Endothelial cell of umbilical vein (primary cell): ENCODE measurements around the gene IQGAP3. TPM values are rescaled to one million over a fixed set of nuclear protein-coding genes. Genes with fewer than 3 reads are reported as not detected.

Experiments used
- BruUV-seq: library from RNA; stranded (reverse); fragments of 400-500 nt; replicated peaks from 2 replicates; lab custom pipeline; 2021; lab: Mats Ljungman, UMichigan
- CTCF ChIA-PET: fragments of 300-600, 350-600 bp; sonication (Branson Sonifier 250); formaldehyde crosslinking; loops from one replicate; lab custom pipeline; 2021; ENCODE audit warnings: antibody characterized with exemption, inconsistent platforms; lab: Charles Lee
- POLR2A ChIA-PET: fragments of 300-600, 350-600 bp; sonication (Branson Sonifier 250); formaldehyde crosslinking; loops from one replicate; lab custom pipeline; 2021; ENCODE audit warnings: antibody characterized with exemption, inconsistent platforms; lab: Charles Lee
- DNase-seq: peaks from one replicate; pipeline ENCODE4 v3.0.0-alpha.2; 2011; ENCODE audit warnings: low read depth, low spot score
- FAIRE-seq: peaks from 2 replicates; lab custom pipeline; 2011; peaks lifted over from hg19 to GRCh38; lab: Jason Lieb, UNC
- H2AFZ ChIP-seq: 2 replicates; pipeline ENCODE4 v1.6.0; 2012; ENCODE audit warnings: low read depth, low read length, control low read depth, inconsistent platforms
- H3K27ac ChIP-seq: 2 replicates; pipeline ENCODE4 v1.5.1; 2011; ENCODE audit warnings: low read depth, mild to moderate bottlenecking, control low read depth, low read length, moderate library complexity; ENCODE audit not compliant: insufficient read depth
- H3K27me3 ChIP-seq, 2 experiments: 2 replicates each; pipeline versions ENCODE4 v1.6.0 to v1.6.1; 2011; ENCODE audit warnings: low read length in 2 of 2, mixed read lengths in 1 of 2; ENCODE audit not compliant: control insufficient read depth in 2 of 2, insufficient read depth in 2 of 2
- H3K36me3 ChIP-seq, 2 experiments: 2 replicates in 1 of 2; 3 replicates in 1 of 2; pipeline ENCODE4 v1.5.1; 2011; ENCODE audit warnings: low read length in 2 of 2, mild to moderate bottlenecking in 1 of 2, moderate library complexity in 1 of 2; ENCODE audit not compliant: control insufficient read depth in 2 of 2, insufficient read depth in 2 of 2; ENCODE audit errors: extremely low read depth in 1 of 2
- H3K4me1 ChIP-seq: 3 replicates; pipeline ENCODE4 v1.5.1; 2011; ENCODE audit warnings: mild to moderate bottlenecking, low read length; ENCODE audit not compliant: control insufficient read depth, insufficient read depth; ENCODE audit errors: extremely low read depth
- H3K4me2 ChIP-seq: 2 replicates; pipeline ENCODE4 v1.6.1; 2011; ENCODE audit warnings: low read length, control low read depth, mixed read lengths; ENCODE audit not compliant: insufficient read depth
- H3K4me3 ChIP-seq, 3 experiments: fragments of 200-600 bp in 1 of 3; sonication (generic), shearing (Covaris generic) in 1 of 3; replicated peaks in 1 of 3; 2 replicates each; pipeline ENCODE4 v1.5.1; 2011 to 2016; ENCODE audit warnings: control low read depth in 3 of 3, low read length in 3 of 3, mild to moderate bottlenecking in 2 of 3, inconsistent platforms in 1 of 3, low read depth in 1 of 3, moderate library complexity in 1 of 3; ENCODE audit not compliant: insufficient read depth in 1 of 3
- H3K79me2 ChIP-seq: 2 replicates; pipeline ENCODE4 v1.6.0; 2012; ENCODE audit warnings: low read length, inconsistent platforms; ENCODE audit not compliant: control insufficient read depth, insufficient read depth
- H3K9ac ChIP-seq: replicated peaks from 2 replicates; pipeline ENCODE3; 2011; ENCODE audit warnings: low read length, control low read depth; ENCODE audit not compliant: insufficient read depth; ENCODE audit errors: extremely low read depth
- H3K9me1 ChIP-seq: replicated peaks from 3 replicates; pipeline ENCODE4 v1.6.0; 2011; ENCODE audit warnings: mild to moderate bottlenecking, low read length; ENCODE audit not compliant: control insufficient read depth, insufficient read depth; ENCODE audit errors: extremely low read depth
- H3K9me3 ChIP-seq: replicated peaks from 2 replicates; pipeline ENCODE4 v1.5.1; 2012; ENCODE audit warnings: low read length, inconsistent platforms; ENCODE audit not compliant: control insufficient read depth, insufficient read depth
- H4K20me1 ChIP-seq: replicated peaks from 2 replicates; pipeline ENCODE3; 2011; ENCODE audit warnings: mild to moderate bottlenecking, low read length; ENCODE audit not compliant: control insufficient read depth, insufficient read depth; ENCODE audit errors: extremely low read depth
- CTCF ChIP-seq, 2 donors: IDR thresholded peaks; 1 replicate in 1 of 2; 2 replicates in 1 of 2; pipeline ENCODE4 v1.5.1; 2011; ENCODE audit warnings: low read length in 2 of 2, mild to moderate bottlenecking in 2 of 2, moderate library complexity in 2 of 2, control low read depth in 1 of 2, inconsistent platforms in 1 of 2, low read depth in 1 of 2; ENCODE audit not compliant: insufficient read depth in 1 of 2; ENCODE audit errors: extremely low read depth in 1 of 2
- EZH2 ChIP-seq: IDR thresholded peaks from 2 replicates; pipeline ENCODE4 v1.6.1; 2012; ENCODE audit warnings: borderline replicate concordance, low read depth, mild to moderate bottlenecking, moderate library complexity, low read length, inconsistent platforms; ENCODE audit not compliant: severe bottlenecking
- FOS ChIP-seq: IDR thresholded peaks from 2 replicates; pipeline ENCODE4 v1.6.1; 2011; ENCODE audit warnings: mild to moderate bottlenecking, low read length, moderate library complexity, borderline replicate concordance; ENCODE audit not compliant: insufficient read depth
- GATA2 ChIP-seq: IDR thresholded peaks from 2 replicates; pipeline ENCODE4 v1.7.0; 2011; ENCODE audit warnings: low read depth, mild to moderate bottlenecking, moderate library complexity, mixed read lengths, low read length; ENCODE audit not compliant: insufficient read length, insufficient read depth
- JUN ChIP-seq: IDR thresholded peaks from 2 replicates; pipeline ENCODE4 v1.6.1; 2011; ENCODE audit warnings: borderline replicate concordance, low read depth; ENCODE audit not compliant: insufficient read length, insufficient read depth
- MAX ChIP-seq: IDR thresholded peaks from 2 replicates; pipeline ENCODE4 v1.6.1; 2011; ENCODE audit not compliant: insufficient read depth, insufficient read length
- MYC ChIP-seq: IDR thresholded peaks from one replicate; pipeline ENCODE4 v1.6.1; 2011; ENCODE audit warnings: mild to moderate bottlenecking, low read depth, low read length
- POLR2A ChIP-seq: IDR thresholded peaks from 2 replicates; pipeline ENCODE4 v1.6.1; 2012; ENCODE audit warnings: low read depth, mild to moderate bottlenecking, control low read depth, low read length
- POLR2AphosphoS5 ChIP-seq: IDR thresholded peaks from 2 replicates; pipeline ENCODE4 v1.6.1; 2012; ENCODE audit warnings: low read depth, mild to moderate bottlenecking, control low read depth, low read length, moderate library complexity; ENCODE audit not compliant: insufficient read depth
- dilution Hi-C: fragments of 300-500 bp; cut with MboI; formaldehyde crosslinking; loops from one replicate; pipeline ENCODE4 v1.15.0; 2019; ENCODE audit warnings: low sequenced_read_pairs; ENCODE audit not compliant: extremely low pct_ligation_motif_present
- intact Hi-C: fragments of 100-400 bp; cut with micrococcal nuclease; formaldehyde crosslinking; loops from one replicate; pipeline ENCODE4 v1.10.0; 2022
- polyA plus RNA-seq, 4 experiments: library from polyadenylated mRNA; depleted of rRNA in 3 of 4; stranded (reverse) in 3 of 4; unstranded in 1 of 4; fragments of >200 nt; gene quantifications; 2 replicates each; pipeline versions ENCODE4 v1.2.1 to v1.2.3, GENCODE V29; 2011 to 2012; ENCODE audit warnings: missing spikeins in 1 of 4
- total RNA-seq: library from RNA; stranded (reverse); gene quantifications from 2 replicates; pipeline ENCODE4 v1.2.3, GENCODE V29; 2021

The IQGAP3 gene
- total and polyA plus RNA-seq, 2 donors (not counting 3 experiments of a cell fraction or from before 2014, with no cell fraction given) = 28.3 to 60.7 TPM

- peak; percentile 61 for FAIRE-seq
- POLR2A ChIA-PET = interaction anchor here (1.8 kb wide), 1 partner anchor 9 kb away, joined by 9 read pairs; the partner anchor contains the start of gene NAXE
- CTCF ChIA-PET = interaction anchor here (0.6 to 1.8 kb wide), 5 partner anchors 10 to 215 kb away, joined by 4 to 11 read pairs (median 5); partner anchors contain the start of gene NAXE
Observed at GRCh38 chr1:156600733-156601121, 28.4 kb upstream of the IQGAP3 start.

More at GRCh38 chr1:156600733-156601121, 28.4 kb upstream of the IQGAP3 start:
- TF ChIP-seq MAX (no peak), GATA2 (no peak), JUN (no peak), EZH2 (no peak), POLR2A (no peak), MYC (no peak), CTCF (IDR thresholded peaks at IDR 0.05; ENCODE audit: extremely low read depth in 1 of 2, insufficient read depth in 1 of 2, low read depth in 1 of 2, low read length in 2 of 2) (no peak), FOS (no peak), POLR2AphosphoS5 (no peak)
- peak overlapping the region; percentile 50 to 87 (median 58) for H3K4me3 ChIP-seq
- H3K36me3 ChIP-seq = peaks cover 0 to 17% of the 10 kb centered on the region in 2 experiments
- H3K9ac ChIP-seq = peak overlapping the region; percentile 79
- no peaks in the 10 kb centered on the region for H3K27me3 ChIP-seq
- dilution Hi-C loops (no loop called here), intact Hi-C loops (loop anchor here (1.0 to 2.0 kb wide), 3 partner anchors 7 to 144 kb away; no protein-coding TSS in a partner anchor)
- H3K27ac ChIP-seq = peak overlapping the region; percentile 60
- peaks cover 19% of the 10 kb centered on the region for H3K79me2 ChIP-seq
- no peaks in the 10 kb centered on the region for H4K20me1 ChIP-seq
- peak overlapping the region; percentile 91 for H2AFZ ChIP-seq
- peaks cover 10% of the 10 kb centered on the region for H3K4me1 ChIP-seq
- no peak for DNase-seq
- no TSS peak for BruUV-seq
- H3K9me3 ChIP-seq = no peaks in the 10 kb centered on the region
- peak overlapping the region; percentile 76 for H3K4me2 ChIP-seq
- H3K9me1 ChIP-seq = no peaks in the 10 kb centered on the region
